Small intestine (tissue), 16 donors: ENCODE data around the gene CHRFAM7A. TPM values are rescaled to one million over a fixed set of nuclear protein-coding genes. Genes with fewer than 3 reads are reported as not detected.
"Not testable (repeated sequence)": the region's sequence is repeated elsewhere in the genome, so short reads cannot be mapped to it uniquely, and the experiment has no call there.

ENCODE experiments used
- DNase-seq, 2 donors: peaks; one replicate each; pipeline versions ENCODE4 v3.0.0 to v3.0.0-alpha.2; 2013
- FAIRE-seq: peaks from 2 replicates; lab custom pipeline; 2012; peaks lifted over from hg19 to GRCh38; lab: Jason Lieb, UNC
- H3K27ac ChIP-seq, 3 donors: one replicate each; pipeline ENCODE4 v1.5.1; 2013; ENCODE audit warnings: low read length in 2 of 3, mild to moderate bottlenecking in 2 of 3, control low read depth in 1 of 3, inconsistent platforms in 1 of 3, low read depth in 1 of 3, moderate library complexity in 1 of 3
- H3K27me3 ChIP-seq, 3 donors: one replicate each; pipeline ENCODE4 v1.6.1; 2013; ENCODE audit warnings: low read length in 3 of 3, inconsistent platforms in 1 of 3; ENCODE audit not compliant: control insufficient read depth in 3 of 3, insufficient read depth in 3 of 3
- H3K36me3 ChIP-seq, 3 donors: one replicate each; pipeline ENCODE4 v1.6.1; 2013; ENCODE audit warnings: low read length in 3 of 3, inconsistent platforms in 1 of 3, low read depth in 1 of 3, mild to moderate bottlenecking in 1 of 3, moderate library complexity in 1 of 3; ENCODE audit not compliant: control insufficient read depth in 3 of 3, insufficient read depth in 2 of 3
- H3K4me1 ChIP-seq, 3 donors: one replicate each; pipeline ENCODE4 v1.6.1; 2013; ENCODE audit warnings: low read length in 2 of 3, inconsistent platforms in 1 of 3, low read depth in 1 of 3, mild to moderate bottlenecking in 1 of 3, moderate library complexity in 1 of 3; ENCODE audit not compliant: control insufficient read depth in 3 of 3, insufficient read depth in 2 of 3
- H3K4me3 ChIP-seq, 3 donors: one replicate each; pipeline ENCODE4 v1.5.1; 2013; ENCODE audit warnings: low read length in 3 of 3, control low read depth in 1 of 3, inconsistent platforms in 1 of 3, low read depth in 1 of 3, mild to moderate bottlenecking in 1 of 3, moderate library complexity in 1 of 3
- H3K9me3 ChIP-seq, 2 donors: one replicate each; pipeline ENCODE4 v1.6.1; 2013; ENCODE audit warnings: low read depth in 1 of 2, low read length in 1 of 2; ENCODE audit not compliant: control insufficient read depth in 2 of 2, insufficient read depth in 1 of 2
- WGBS, 3 donors: extraction: QIAGEN DNeasy Blood & Tissue Kit; methylation state at CpG; one replicate each; pipeline ENCODE4 v1.1.7; 2013; 5-methylcytosine and 5-hydroxymethylcytosine counted together
- long read RNA-seq, 10 donors: transcript quantifications; one replicate each; lab custom pipeline, GENCODE V29; 2026
- polyA plus RNA-seq, 4 donors: library from polyadenylated mRNA; stranded (reverse) in 3 of 4; unstranded in 1 of 4; fragments of 200-250 nt in 3 of 4; fragments of 120-200 nt in 1 of 4; gene quantifications; one replicate each; pipeline versions ENCODE4 v1.2.1 to v1.2.3, GENCODE V29; 2013
- donor health status: healthy with polysubstance abuse.
- donor health status: control.
- donor health status: control.
- donor health status: Bipolar disorder and iron deficiency.
- donor health status: healthy.

Gene CHRFAM7A
- polyA plus RNA-seq, result 1 to 10 TPM in 2 of 4 donors, under 1 TPM in 2; 0.67 to 2.0 (median 1.0) TPM
- long read RNA-seq, donor 1, result 0 reads
- long read RNA-seq, donor 2, result 0 reads
- long read RNA-seq, donor 3, result 0 reads
- long read RNA-seq, donor 4, result 0 reads
- long read RNA-seq, donor 5, result 0 reads
- long read RNA-seq, donor 6, result 0 reads
- long read RNA-seq, donor 7, result 0 reads
- long read RNA-seq, donor 8, result 0 reads
- long read RNA-seq, donor 9, result 0 reads
- long read RNA-seq, donor 10, result 0 reads

DNA sequence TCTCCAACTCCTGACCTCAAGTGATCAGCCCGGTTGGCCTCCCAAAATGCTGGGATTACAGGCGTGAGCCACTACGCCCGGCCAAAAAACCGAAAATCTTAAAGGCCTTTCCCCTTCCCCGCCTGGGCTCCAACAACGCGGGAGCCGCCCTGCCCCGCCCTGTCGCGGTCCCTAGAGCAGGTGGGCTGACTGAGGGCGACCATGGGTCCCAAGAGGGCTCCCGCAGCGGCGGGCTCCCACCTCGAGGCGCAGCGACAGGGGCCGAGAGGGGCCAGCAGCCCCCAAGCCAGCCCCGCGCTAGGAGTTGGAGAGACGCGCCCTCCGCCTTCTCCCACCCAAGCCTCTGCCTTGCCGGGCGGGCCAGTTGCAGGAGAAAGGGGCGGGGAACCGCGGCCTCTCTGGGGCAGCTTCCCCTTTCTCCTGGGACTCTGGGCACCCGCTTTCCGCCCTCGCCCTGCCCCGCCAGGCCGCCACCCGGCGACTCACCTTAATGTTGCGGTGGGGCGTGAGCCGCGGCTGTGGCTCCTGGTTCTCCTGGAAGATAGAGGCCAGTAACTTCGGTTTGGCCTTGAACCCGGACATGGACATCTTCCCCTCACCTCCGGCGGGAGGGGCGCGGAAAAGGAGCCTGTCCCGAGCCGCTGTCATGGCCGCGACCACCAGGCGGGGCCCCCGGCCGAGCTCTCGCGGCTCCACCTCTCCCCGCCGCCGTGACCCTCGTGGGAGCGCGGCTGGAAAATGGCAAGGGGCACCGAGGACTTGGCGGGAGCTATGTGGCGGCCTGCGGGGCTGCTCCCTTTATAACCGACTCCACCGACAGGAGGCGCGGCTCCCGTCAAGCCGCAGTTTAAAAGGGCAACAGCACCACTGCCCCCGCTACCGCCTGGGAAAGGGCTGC is at the start of gene CHRFAM7A:
TSS of gene CHRFAM7A (minus strand) at position 775 of the 898 bp plus-strand sequence. CDS start 10,189 bp downstream, outside the sequence.
- 0 to 2% methylated on average over 3 to 16 of the region's 74 CpGs; no CpG with 5 or more reads in 1 of the 3 donors for WGBS, 3 donors
- not testable (repeated sequence) for H3K27ac ChIP-seq, H3K27me3 ChIP-seq, FAIRE-seq, H3K4me3 ChIP-seq, H3K4me1 ChIP-seq, H3K9me3 ChIP-seq, DNase-seq, H3K36me3 ChIP-seq

- not testable (repeated sequence) for DNase-seq, H3K4me1 ChIP-seq, H3K9me3 ChIP-seq, FAIRE-seq, H3K27me3 ChIP-seq, H3K36me3 ChIP-seq, H3K4me3 ChIP-seq, H3K27ac ChIP-seq
- WGBS, 3 donors, result 28 to 57% (median 32%) methylated on average over 1 to 2 of the region's 3 CpGs
Observed at GRCh38 chr15:30438348-30438747, 45.0 kb upstream of the CHRFAM7A start.

DNA sequence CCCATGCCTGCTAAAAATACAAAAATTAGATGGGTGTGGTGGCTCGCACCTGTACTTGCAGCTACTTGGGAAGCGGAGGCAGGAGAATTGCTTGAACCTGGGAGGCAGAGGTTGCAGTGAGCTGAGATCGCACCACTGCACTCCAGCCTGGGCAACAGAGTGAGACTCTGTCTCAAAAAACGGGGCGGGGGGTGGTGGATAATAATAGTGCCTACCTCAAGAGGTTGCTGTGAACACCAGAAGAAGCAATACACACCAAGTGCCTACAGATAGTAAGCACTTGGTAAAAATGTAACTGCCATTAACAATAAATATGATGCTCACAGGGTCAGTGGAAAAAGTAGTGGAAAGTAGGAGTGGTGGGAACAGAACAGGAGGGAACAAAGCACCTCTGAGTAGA is 42.5 kb upstream of the CHRFAM7A start:
- H3K4me1 ChIP-seq, H3K27ac ChIP-seq, H3K27me3 ChIP-seq, H3K9me3 ChIP-seq, H3K36me3 ChIP-seq, H3K4me3 ChIP-seq, DNase-seq, FAIRE-seq: not testable (repeated sequence)
- WGBS, 3 donors, result 86 to 93% (median 89%) methylated on average over 3 of the region's 5 CpGs

DNA sequence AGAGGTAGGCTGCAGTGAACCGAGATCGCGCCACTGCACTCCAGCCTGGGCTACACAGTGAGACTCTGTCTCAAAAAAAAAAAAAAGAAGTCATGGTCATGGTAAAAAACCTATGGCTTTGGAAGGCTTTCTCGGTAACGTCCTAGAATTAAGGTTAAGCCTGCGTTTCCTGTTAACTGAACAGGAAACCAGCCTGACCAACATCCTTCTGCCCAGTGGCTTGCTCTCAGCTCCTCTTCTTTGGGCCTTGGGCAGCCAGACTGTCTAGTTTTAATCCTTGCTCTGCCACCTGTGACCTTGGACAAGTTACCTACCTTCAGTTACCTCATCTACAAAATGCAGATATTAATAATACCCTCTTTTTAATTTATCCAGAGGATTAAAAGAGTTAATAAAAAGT is 27.4 kb upstream of the CHRFAM7A start:
- H3K4me1 ChIP-seq, H3K36me3 ChIP-seq, H3K27ac ChIP-seq, H3K9me3 ChIP-seq, FAIRE-seq, H3K4me3 ChIP-seq, DNase-seq, H3K27me3 ChIP-seq: not testable (repeated sequence)
- 61 to 93% (median 67%) methylated on average over 4 to 6 of the region's 6 CpGs for WGBS, 3 donors

DNA sequence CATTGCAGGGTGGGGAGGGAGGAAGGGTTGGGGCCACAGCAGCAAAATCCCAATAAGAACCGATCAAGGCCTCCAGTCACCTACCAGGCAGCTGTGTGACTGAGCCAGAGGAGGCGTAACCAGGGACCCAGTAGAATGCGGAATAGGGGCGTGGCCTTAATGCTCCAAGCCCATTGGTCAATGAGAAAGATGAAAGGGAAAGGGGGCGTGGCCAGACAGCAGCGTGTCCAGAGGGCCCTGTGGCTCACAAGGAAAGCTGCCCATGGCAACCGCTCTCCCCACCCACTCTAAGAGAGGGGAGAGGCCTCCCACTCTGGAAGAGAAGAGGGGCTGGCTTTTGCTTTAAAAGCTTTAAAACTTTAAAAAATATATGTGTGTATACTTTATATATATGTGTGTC is 20.8 kb upstream of the CHRFAM7A start, which contains the start of gene GOLGA8R:
TSS of gene GOLGA8R (minus strand) at position 101 of the 400 bp plus-strand sequence. CDS start at position 3, 98 bp downstream.
- 86% methylated on average over 3 of the region's 7 CpGs; no CpG with 5 or more reads in 2 of the 3 donors for WGBS, 3 donors
- FAIRE-seq, result not testable (repeated sequence)

DNA sequence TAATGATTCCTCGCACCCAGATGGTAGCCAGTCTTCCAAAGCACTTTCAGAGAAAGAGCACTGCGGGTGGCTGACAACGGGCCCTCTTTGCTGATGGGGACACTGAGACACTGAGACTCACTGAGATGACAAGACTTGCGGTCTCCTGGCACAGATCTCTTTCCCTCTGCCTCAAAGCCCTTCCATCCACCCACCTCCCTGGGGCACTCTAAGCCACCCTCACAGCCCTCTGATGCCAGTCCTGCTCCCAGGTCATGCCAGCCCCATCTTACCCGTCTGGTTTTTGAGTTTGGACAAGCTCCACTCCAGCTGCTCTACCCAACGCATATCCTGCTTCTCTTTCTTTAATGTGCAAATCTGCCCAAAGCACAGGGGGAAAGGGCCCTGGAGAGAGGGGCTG is 14.3 kb upstream of the CHRFAM7A start:
- not testable (repeated sequence) for H3K4me1 ChIP-seq, H3K27me3 ChIP-seq, H3K36me3 ChIP-seq, DNase-seq, FAIRE-seq, H3K27ac ChIP-seq, H3K4me3 ChIP-seq, H3K9me3 ChIP-seq
- WGBS, 3 donors, result 80 to 87% (median 86%) methylated on average over 5 of the region's 6 CpGs

More for the DNA sequence above, 20.8 kb upstream of the CHRFAM7A start, which contains the start of gene GOLGA8R:
- not testable (repeated sequence) for H3K27ac ChIP-seq, H3K9me3 ChIP-seq, H3K36me3 ChIP-seq, H3K4me1 ChIP-seq, H3K4me3 ChIP-seq, DNase-seq, H3K27me3 ChIP-seq

DNA sequence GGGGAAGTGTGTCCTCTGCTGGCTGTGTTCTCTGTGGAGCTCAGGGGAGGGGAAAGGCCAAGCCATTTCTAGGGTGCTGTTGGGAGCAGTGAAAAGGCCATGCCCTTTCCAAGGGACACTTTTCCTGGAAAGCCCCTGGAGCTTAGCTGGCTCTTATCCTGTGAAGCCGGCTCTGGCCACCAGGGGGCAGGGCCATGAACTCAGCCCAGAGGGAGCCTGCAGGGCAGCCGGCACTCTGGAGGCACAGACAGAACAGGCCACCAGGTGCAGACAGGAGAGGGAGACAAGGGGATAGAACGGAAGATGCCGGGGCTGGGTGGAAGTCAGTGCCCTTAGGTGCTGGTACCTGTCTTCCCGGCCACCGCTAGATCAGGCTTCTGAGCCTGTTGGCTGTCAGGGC is 5.6 kb upstream of the CHRFAM7A start:
- FAIRE-seq, H3K27me3 ChIP-seq, H3K36me3 ChIP-seq, H3K4me1 ChIP-seq, H3K9me3 ChIP-seq, DNase-seq, H3K4me3 ChIP-seq, H3K27ac ChIP-seq: not testable (repeated sequence)
- WGBS, 3 donors, result 0 to 2% (median 0%) methylated on average over 1 to 2 of the region's 6 CpGs

DNA sequence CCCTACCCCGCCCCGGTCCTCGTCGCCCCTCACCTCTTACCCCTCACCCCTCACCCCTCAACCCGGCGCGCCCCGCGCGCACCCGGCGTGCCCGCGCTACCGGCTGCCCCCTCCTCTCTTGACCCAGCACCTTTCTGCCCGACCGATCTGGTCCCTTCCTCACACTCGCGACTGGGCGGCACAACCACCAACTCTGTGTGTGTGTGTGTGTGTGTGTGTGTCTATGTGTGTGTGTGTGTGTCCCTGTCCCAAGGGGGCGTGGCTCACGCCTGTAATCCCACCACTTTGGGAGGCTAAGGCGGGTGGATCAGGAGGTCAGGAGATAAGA is 288 bp upstream of the CHRFAM7A start:
- not testable (repeated sequence) for H3K27ac ChIP-seq, H3K9me3 ChIP-seq, DNase-seq, H3K36me3 ChIP-seq, H3K27me3 ChIP-seq, FAIRE-seq, H3K4me1 ChIP-seq, H3K4me3 ChIP-seq
- WGBS, 3 donors, result 5% methylated on average over 5 of the region's 23 CpGs; no CpG with 5 or more reads in 2 of the 3 donors
